Transverse colon (tissue), 4 donors: Measurements from ENCODE around the gene TRMO. TPM values are rescaled to one million over a fixed set of nuclear protein-coding genes. Genes with fewer than 3 reads are reported as not detected.

ENCODE experiments used
- DNase-seq: peaks from one replicate; pipeline ENCODE4 v3.0.0-alpha.2; 2019
- H3K27ac ChIP-seq, 4 donors: fragments of 200-600 bp; sonication (generic); 2 replicates each; pipeline ENCODE4 v1.5.1; 2016 to 2018; ENCODE audit warnings: inconsistent platforms in 4 of 4
- H3K27me3 ChIP-seq: fragments of 200-600 bp; sonication (generic); 2 replicates; pipeline ENCODE4 v1.5.1; 2017; ENCODE audit warnings: inconsistent platforms
- H3K36me3 ChIP-seq, 4 donors: fragments of 200-600 bp; sonication (generic); 2 replicates each; pipeline ENCODE4 v1.5.1; 2017 to 2019; ENCODE audit warnings: inconsistent platforms in 4 of 4
- H3K4me1 ChIP-seq, 4 donors: fragments of 200-600 bp; sonication (generic); 2 replicates each; pipeline ENCODE4 v1.5.1; 2017 to 2020; ENCODE audit warnings: inconsistent platforms in 4 of 4
- H3K4me3 ChIP-seq, 4 donors: fragments of 200-600 bp; sonication (generic); 1 replicate in 1 of 4; 2 replicates in 3 of 4; pipeline versions ENCODE4 v1.5.1 to v1.6.1; 2017 to 2019; ENCODE audit warnings: inconsistent platforms in 4 of 4
- H3K9me3 ChIP-seq, 2 donors: fragments of 200-600 bp; sonication (generic); 2 replicates each; pipeline ENCODE4 v1.5.1; 2017 to 2019; ENCODE audit warnings: inconsistent platforms in 2 of 2
- EP300 ChIP-seq: sonication (generic); formaldehyde crosslinking; IDR thresholded peaks from one replicate; pipeline ENCODE4 v1.6.1; 2017; ENCODE audit warnings: antibody characterized with exemption, low read depth
- POLR2A ChIP-seq: fragments of 450-650 bp; IDR thresholded peaks from one replicate; pipeline ENCODE4 v1.6.1; 2016; ENCODE audit warnings: antibody characterized with exemption, mild to moderate bottlenecking, moderate library complexity
- POLR2AphosphoS5 ChIP-seq, 3 donors: sonication (generic); formaldehyde crosslinking; IDR thresholded peaks; one replicate each; pipeline ENCODE4 v1.6.1; 2016; ENCODE audit warnings: antibody characterized with exemption in 3 of 3
- WGBS, 2 donors: methylation state at CpG; one replicate each; pipeline ENCODE4 v1.1.5; 2018; ENCODE audit warnings: low coverage in 1 of 2; 5-methylcytosine and 5-hydroxymethylcytosine counted together
- in situ Hi-C, 4 donors: fragments of 200-750 bp; cut with MboI; loops; one replicate each; pipeline versions ENCODE4 v1.15.0 to v1.15.1; 2017; ENCODE audit warnings: low sequenced_read_pairs in 3 of 4, low pct_ligation_motif_present in 1 of 4, low pct_unique_long_range_greater_than_20kb in 1 of 4
- intact Hi-C: fragments of 100-400 bp; cut with DNase I; formaldehyde crosslinking; loops from one replicate; pipeline ENCODE4 v1.15.1; 2023; ENCODE audit warnings: low total_unique reads
- total RNA-seq, 4 donors: library from RNA; depleted of rRNA; stranded (reverse); fragments of >200 nt; gene quantifications; one replicate each; pipeline ENCODE4 v1.1.0, GENCODE V29; 2016
- TF ChIP-seq, protein P1 (sequence below), 5 experiments: fragments of 200-600 bp in 3 of 5; fragments of 450-650 bp in 2 of 5; sonication (generic) in 3 of 5; IDR thresholded peaks; 1 replicate in 2 of 5; 2 replicates in 3 of 5; pipeline ENCODE4 v1.5.1; 2016 to 2017; ENCODE audit warnings: antibody characterized with exemption in 5 of 5, inconsistent platforms in 3 of 5, mild to moderate bottlenecking in 2 of 5, moderate library complexity in 1 of 5

Gene TRMO, protein sequence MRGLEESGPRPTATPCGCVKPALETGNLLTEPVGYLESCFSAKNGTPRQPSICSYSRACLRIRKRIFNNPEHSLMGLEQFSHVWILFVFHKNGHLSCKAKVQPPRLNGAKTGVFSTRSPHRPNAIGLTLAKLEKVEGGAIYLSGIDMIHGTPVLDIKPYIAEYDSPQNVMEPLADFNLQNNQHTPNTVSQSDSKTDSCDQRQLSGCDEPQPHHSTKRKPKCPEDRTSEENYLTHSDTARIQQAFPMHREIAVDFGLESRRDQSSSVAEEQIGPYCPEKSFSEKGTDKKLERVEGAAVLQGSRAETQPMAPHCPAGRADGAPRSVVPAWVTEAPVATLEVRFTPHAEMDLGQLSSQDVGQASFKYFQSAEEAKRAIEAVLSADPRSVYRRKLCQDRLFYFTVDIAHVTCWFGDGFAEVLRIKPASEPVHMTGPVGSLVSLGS
- total RNA-seq, result 10 to 100 TPM; 25.6 to 37.8 (median 31.1) TPM

DNA sequence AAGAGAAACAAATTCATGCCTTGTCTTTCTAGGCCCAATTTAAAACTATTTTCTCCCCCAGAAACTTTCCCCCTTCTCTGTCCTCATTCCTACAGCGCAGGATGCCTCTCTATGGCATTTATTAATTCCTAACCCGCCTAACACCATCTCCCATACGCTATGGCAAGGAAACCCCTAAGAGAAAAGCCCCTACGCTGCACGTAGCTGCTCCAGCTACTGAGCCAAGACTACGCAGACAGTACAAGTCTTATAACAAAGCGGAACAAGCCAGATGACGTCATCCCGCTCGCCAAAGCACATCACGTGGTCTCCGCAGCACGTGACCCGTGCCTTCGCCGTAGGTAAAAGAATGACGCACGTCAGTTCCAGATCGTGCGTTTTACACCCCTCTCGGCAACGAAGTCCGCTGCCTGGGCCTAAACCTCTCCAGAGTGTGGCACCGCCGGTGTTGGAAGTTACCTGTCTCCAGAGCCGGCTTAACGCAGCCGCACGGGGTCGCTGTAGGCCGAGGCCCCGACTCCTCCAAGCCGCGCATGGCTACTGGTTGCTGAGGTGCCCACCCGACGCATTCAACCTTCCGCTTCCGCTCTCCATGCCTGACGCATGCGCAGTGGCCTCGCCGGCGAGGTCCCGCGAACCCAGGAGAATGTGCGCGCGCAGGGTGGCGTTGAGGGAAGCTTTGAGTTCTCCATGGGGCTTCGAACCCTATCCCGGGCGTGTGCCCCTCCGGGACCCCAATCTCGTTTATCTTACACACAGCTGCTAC, at the start of gene TRMO:
Gene TRMO (minus strand): TSS at position 542 of the 766 bp plus-strand sequence. CDS start 7 bp downstream, at position 535.
- in situ Hi-C loops, result loop anchor here in 3 of 4 donors (10.0 to 25.0 kb wide), 3 partner anchors 113 to 340 kb away; partner anchors contain the start of gene TBC1D2 (in 2 of the 3)
- H3K27me3 ChIP-seq, result peaks cover 15% of the 10 kb centered on the region
- TF ChIP-seq, protein P1, sequence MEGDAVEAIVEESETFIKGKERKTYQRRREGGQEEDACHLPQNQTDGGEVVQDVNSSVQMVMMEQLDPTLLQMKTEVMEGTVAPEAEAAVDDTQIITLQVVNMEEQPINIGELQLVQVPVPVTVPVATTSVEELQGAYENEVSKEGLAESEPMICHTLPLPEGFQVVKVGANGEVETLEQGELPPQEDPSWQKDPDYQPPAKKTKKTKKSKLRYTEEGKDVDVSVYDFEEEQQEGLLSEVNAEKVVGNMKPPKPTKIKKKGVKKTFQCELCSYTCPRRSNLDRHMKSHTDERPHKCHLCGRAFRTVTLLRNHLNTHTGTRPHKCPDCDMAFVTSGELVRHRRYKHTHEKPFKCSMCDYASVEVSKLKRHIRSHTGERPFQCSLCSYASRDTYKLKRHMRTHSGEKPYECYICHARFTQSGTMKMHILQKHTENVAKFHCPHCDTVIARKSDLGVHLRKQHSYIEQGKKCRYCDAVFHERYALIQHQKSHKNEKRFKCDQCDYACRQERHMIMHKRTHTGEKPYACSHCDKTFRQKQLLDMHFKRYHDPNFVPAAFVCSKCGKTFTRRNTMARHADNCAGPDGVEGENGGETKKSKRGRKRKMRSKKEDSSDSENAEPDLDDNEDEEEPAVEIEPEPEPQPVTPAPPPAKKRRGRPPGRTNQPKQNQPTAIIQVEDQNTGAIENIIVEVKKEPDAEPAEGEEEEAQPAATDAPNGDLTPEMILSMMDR (IDR thresholded peaks at IDR 0.05), result peak; percentile 35 to 68 (median 47)
- peak; percentile 90 to 98 (median 97) for TF ChIP-seq POLR2AphosphoS5 (IDR thresholded peaks at IDR 0.05)
- peak; percentile 96 for TF ChIP-seq POLR2A
- peak; percentile 56 for TF ChIP-seq EP300

DNA sequence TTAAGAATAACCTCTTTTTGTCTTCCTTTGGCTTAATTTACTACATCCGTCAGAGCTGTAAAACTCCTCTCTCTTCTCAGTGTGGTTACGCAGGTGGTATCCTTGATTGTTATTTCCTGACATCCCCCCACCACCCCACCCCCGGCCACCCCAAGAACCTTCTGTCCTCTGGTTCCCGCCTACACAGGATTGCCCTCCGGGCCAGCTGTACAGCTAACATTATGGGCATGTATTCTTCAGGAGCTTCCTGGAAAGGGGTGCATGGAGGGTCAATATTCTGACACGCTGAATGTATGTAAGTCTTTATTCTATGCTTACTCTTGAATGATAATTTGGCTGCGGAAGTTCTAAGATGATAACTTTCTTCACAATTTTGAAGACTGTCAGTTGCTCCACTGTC, 47.9 kb upstream of the TRMO start:
- Histone ChIP-seq H3K9me3 (no peaks in the 10 kb centered on the region), H3K27me3 (peaks cover 14% of the 10 kb centered on the region), H3K4me1 (no peaks in the 10 kb centered on the region), H3K4me3 (no peak overlapping the region), H3K27ac (no peak overlapping the region), H3K36me3 (no peaks in the 10 kb centered on the region)
- DNase-seq, result no peak
- intact Hi-C loops, result no loop called here
- in situ Hi-C loops, result no loop called here
- WGBS, 2 donors, result 63 to 70% methylated on average over 5 to 7 of the region's 7 CpGs
- no peak for TF ChIP-seq POLR2A
- no peak for TF ChIP-seq EP300
- no peak for TF ChIP-seq POLR2AphosphoS5 (IDR thresholded peaks at IDR 0.05)
- TF ChIP-seq, protein P1 (IDR thresholded peaks at IDR 0.05), result no peak

More for the DNA sequence above, at the start of gene TRMO:
- intact Hi-C loops, result loop anchor here (5.0 kb wide), 1 partner anchor 60 kb away; the partner anchor contains the start of gene ANP32B
- DNase-seq, result peak; percentile 98
- Histone ChIP-seq H3K4me3 (peak within 1 kb of the TSS; percentile 49 to 62 (median 52)), H3K9me3 (no peaks in the 10 kb centered on the region), H3K36me3 (no peaks in the 10 kb centered on the region), H3K27ac (peak within 1 kb of the TSS; percentile 94 to 98 (median 96)), H3K4me1 (peaks cover 0 to 35% (median 12%) of the 10 kb centered on the region in 4 donors)
- WGBS, 2 donors, result 0 to 1% methylated on average over 6 to 53 of the region's 54 CpGs

DNA sequence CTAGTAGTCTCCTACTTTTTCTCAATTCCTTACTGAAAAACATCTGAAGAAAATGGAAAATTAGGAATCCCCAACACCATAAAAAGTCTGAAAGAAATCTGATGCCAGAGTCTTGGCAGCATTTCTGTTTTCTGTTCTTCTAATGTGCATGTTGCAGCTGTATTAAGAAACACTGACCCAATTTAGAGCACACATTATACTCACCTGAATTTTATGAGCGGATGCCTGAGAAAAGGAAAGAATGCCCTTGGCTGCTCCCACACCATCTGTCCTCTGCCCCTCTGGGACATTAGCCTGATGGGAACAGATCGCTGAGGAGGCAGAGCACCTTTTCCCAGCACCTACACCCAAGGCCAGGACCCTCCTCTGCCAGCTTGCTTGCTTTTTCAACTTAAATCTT, 46.7 kb upstream of the TRMO start:
- intact Hi-C loops (no loop called here), in situ Hi-C loops (no loop called here)
- H3K36me3 ChIP-seq, result no peaks in the 10 kb centered on the region
- 67 to 84% methylated on average over 1 to 2 of the region's 2 CpGs for WGBS, 2 donors
- no peak overlapping the region for H3K4me3 ChIP-seq
- H3K4me1 ChIP-seq, result no peaks in the 10 kb centered on the region
- no peak overlapping the region for H3K27ac ChIP-seq
- no peaks in the 10 kb centered on the region for H3K9me3 ChIP-seq
- TF ChIP-seq EP300, result no peak
- no peak for TF ChIP-seq POLR2AphosphoS5 (IDR thresholded peaks at IDR 0.05)
- TF ChIP-seq, protein P1 (IDR thresholded peaks at IDR 0.05), result no peak
- TF ChIP-seq POLR2A, result no peak
- DNase-seq, result no peak
- peaks cover 17% of the 10 kb centered on the region for H3K27me3 ChIP-seq

DNA sequence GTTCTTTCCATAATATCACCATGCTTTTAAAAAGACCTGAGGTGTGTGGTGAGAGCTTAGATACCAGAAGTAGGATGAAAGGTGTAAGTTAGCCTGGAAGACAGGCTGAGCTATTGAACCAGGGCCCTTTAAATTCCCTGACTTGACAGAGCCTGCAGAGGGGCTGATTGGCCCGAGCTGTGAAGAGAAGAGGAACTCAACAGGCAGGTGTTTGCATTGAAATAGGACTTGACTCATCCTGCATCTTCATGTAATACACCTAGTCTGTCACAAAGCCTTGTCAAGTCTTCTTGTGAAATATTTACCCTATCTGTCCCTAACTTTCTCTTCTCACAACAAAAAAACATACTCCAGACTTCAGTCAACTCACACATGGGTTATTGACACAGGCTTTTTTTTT, 44.2 kb upstream of the TRMO start:
- intact Hi-C loops (no loop called here), in situ Hi-C loops (no loop called here)
- Histone ChIP-seq H3K27ac (no peak overlapping the region), H3K27me3 (peaks cover 17% of the 10 kb centered on the region), H3K4me3 (no peak overlapping the region), H3K36me3 (no peaks in the 10 kb centered on the region), H3K9me3 (no peaks in the 10 kb centered on the region), H3K4me1 (no peaks in the 10 kb centered on the region)
- TF ChIP-seq EP300, result no peak
- no peak for TF ChIP-seq POLR2A
- TF ChIP-seq POLR2AphosphoS5 (IDR thresholded peaks at IDR 0.05), result no peak
- TF ChIP-seq, protein P1 (IDR thresholded peaks at IDR 0.05), result no peak
- no peak for DNase-seq
- WGBS, 2 donors, result 15% methylated on average over 1 of the region's 1 CpG; no CpG with 5 or more reads in 1 of the 2 donors
